A673 (cell line): ENCODE data around the gene KIAA1328.

Source experiments
- CTCF ChIP-seq: fragments of 300-800, 200-600 bp; sonication (generic); conservative IDR thresholded peaks from 2 replicates; pipeline ENCODE4 v1.5.1; 2017; ENCODE audit warnings: low read depth, mild to moderate bottlenecking, antibody characterized with exemption, low read length, moderate library complexity, mixed read lengths
- EZH2 ChIP-seq: fragments of 200-600 bp; sonication (generic); IDR thresholded peaks from 2 replicates; pipeline ENCODE4 v1.6.1; 2017; ENCODE audit warnings: borderline replicate concordance, low read depth, mild to moderate bottlenecking, mixed read lengths, antibody characterized with exemption, low read length; ENCODE audit not compliant: poor library complexity, severe bottlenecking

GRCh38 chr18:36814994-36815393 is 13.9 kb upstream of the KIAA1328 start:
- TF ChIP-seq CTCF = no peak
- TF ChIP-seq EZH2 = no peak
